Measurements from ENCODE around the gene SNU13. TPM values are rescaled to one million over a fixed set of nuclear protein-coding genes. Genes with fewer than 3 reads are reported as not detected.
"Not testable (repeated sequence)": the region's sequence is repeated elsewhere in the genome, so short reads cannot be mapped to it uniquely, and the experiment has no call there.

Gene SNU13
- total RNA-seq, 4 donors from 2014 or later, result 177 to 202 (median 185) TPM

DNA sequence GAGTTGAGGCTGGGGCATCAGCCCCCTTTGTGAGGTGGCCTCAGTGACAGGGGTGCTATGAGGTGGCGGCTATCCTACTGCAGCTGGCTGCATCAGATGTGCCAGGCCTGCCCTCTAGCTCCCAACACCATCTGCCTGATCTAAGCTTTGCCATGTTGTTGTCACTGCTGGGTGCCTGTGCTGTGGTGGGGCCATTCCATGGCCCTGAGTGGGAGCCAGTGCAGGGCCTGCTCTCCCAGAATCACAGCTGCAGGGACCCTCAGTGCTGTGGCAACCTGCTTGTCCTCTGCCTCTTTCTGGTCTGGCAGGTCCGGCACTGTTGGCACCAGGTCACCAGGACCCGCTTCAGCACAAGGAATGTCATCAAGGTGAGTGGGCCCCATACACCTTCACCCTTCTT, 1.8 kb upstream of the SNU13 start:
- intact Hi-C loops (cut with DNase I; ENCODE audit: low total_unique reads), result no loop called here
- DNase-seq, result no peak
- no peak for TF ChIP-seq POLR2A (IDR thresholded peaks at IDR 0.05)
- TF ChIP-seq, protein P1, sequence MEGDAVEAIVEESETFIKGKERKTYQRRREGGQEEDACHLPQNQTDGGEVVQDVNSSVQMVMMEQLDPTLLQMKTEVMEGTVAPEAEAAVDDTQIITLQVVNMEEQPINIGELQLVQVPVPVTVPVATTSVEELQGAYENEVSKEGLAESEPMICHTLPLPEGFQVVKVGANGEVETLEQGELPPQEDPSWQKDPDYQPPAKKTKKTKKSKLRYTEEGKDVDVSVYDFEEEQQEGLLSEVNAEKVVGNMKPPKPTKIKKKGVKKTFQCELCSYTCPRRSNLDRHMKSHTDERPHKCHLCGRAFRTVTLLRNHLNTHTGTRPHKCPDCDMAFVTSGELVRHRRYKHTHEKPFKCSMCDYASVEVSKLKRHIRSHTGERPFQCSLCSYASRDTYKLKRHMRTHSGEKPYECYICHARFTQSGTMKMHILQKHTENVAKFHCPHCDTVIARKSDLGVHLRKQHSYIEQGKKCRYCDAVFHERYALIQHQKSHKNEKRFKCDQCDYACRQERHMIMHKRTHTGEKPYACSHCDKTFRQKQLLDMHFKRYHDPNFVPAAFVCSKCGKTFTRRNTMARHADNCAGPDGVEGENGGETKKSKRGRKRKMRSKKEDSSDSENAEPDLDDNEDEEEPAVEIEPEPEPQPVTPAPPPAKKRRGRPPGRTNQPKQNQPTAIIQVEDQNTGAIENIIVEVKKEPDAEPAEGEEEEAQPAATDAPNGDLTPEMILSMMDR (IDR thresholded peaks at IDR 0.05 in 4 of 5, conservative IDR thresholded peaks at IDR 0.05 in 1 of 5), result no peak
- peaks cover 10 to 14% of the 10 kb centered on the region in 2 donors for H3K4me1 ChIP-seq
- H3K27ac ChIP-seq, result no peak overlapping the region
- no peaks in the 10 kb centered on the region for H3K9me3 ChIP-seq
- ATAC-seq, result no peak
- in situ Hi-C loops (cut with MboI; ENCODE audit: low sequenced_read_pairs in 4 of 4), result loop anchor here in 1 of 4 donors (10.0 kb wide), 1 partner anchor 254 kb away; the partner anchor contains the start of gene CENPM
- no peak overlapping the region for H3K4me3 ChIP-seq
- no peaks in the 10 kb centered on the region for H3K27me3 ChIP-seq
- peaks cover 0 to 9% of the 10 kb centered on the region in 2 donors for H3K36me3 ChIP-seq

DNA sequence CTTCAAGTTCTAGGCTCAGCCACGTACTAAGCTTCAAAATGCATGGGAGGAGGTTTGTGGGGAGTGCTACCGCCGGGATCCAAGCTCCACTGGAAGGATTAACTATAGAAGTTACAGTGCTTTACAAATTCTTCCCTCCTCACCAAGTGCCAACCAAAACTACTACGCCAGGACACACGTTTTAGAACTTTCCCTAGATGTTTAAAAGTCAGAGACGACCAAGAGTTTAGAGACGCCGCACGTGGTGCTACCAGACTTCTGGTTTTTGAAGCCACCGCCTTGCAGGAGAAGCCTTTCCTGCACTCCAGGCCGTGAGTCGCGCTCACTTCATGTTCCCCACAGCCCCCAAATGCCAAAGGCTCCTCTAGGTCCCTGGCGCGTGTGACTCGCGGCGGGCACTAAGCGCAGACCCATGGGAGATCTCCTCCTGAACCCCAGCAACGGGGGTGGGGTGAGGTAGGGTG, 734 bp downstream of the SNU13 start:
- intact Hi-C loops (cut with DNase I; ENCODE audit: low total_unique reads), result loop anchor here (1.0 to 5.0 kb wide), 3 partner anchors 22 to 393 kb away; partner anchors contain the start of gene SREBF2
- peak overlapping the region; percentile 74 to 93 (median 84) for H3K4me3 ChIP-seq
- H3K27ac ChIP-seq, result peak overlapping the region; percentile 92 to 97 (median 94)
- DNase-seq, result no peak
- no peak for TF ChIP-seq POLR2A (IDR thresholded peaks at IDR 0.05)
- TF ChIP-seq, protein P1 (IDR thresholded peaks at IDR 0.05 in 4 of 5, conservative IDR thresholded peaks at IDR 0.05 in 1 of 5), result no peak
- peak; percentile 19 to 43 for ATAC-seq
- no peaks in the 10 kb centered on the region for H3K36me3 ChIP-seq
- H3K4me1 ChIP-seq, result peaks cover 10 to 14% of the 10 kb centered on the region in 2 donors
- no peaks in the 10 kb centered on the region for H3K27me3 ChIP-seq
- in situ Hi-C loops (cut with MboI; ENCODE audit: low sequenced_read_pairs in 4 of 4), result no loop called here
- no peaks in the 10 kb centered on the region for H3K9me3 ChIP-seq

DNA sequence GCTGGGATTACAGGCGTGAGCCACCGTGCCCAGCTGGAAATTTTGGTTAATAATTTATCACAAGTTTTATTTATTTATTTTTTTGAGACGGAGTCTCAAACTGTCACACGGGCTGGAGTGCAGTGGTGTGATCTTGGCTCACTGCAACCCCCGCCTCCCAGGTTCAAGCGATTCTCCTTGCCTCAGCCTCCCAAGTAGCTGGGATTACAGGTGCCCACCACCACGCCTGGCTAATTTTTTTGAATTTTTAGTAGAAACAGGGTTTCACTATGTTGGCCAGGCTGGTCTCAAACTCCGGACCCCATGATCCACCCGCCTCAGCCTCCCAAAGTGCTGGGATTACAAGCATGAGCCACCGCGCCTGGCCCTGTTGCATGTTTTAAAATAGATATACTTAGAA, 1.8 kb downstream of the SNU13 start:
- H3K9me3 ChIP-seq; H3K27ac ChIP-seq; DNase-seq; H3K36me3 ChIP-seq; ATAC-seq; H3K27me3 ChIP-seq; in situ Hi-C loops (cut with MboI; ENCODE audit: low sequenced_read_pairs in 4 of 4): not testable (repeated sequence)
- Histone ChIP-seq H3K4me3 (peak overlapping the region in 2 of 4 donors; percentile 92 to 93), H3K4me1 (peaks cover 10 to 14% of the 10 kb centered on the region in 2 donors)
- intact Hi-C loops (cut with DNase I; ENCODE audit: low total_unique reads), result loop anchor here (5.0 kb wide), 1 partner anchor 145 kb away; the partner anchor contains the start of gene SREBF2

DNA sequence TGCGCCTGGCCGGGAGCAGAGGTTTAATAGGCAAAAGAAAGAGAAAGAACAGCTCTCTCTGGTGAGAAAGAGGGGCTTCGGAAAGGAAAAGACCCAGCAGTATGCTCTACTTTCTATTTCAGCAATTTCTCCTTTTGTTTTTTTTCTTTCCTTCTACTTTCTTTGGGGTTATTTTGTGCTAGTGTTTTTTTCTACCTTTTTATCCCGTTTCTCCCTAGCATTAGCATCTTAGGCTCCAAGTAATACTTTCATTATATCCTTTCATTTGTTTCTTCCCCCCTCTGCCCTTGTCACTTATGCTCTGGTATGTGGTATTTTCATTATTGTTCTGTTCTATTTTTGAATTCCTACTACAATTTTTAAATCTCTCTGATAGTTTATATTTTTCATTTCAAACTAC, 4.5 kb downstream of the SNU13 start:
- TF ChIP-seq POLR2A (IDR thresholded peaks at IDR 0.05), result no peak
- TF ChIP-seq, protein P1 (IDR thresholded peaks at IDR 0.05 in 4 of 5, conservative IDR thresholded peaks at IDR 0.05 in 1 of 5), result no peak
- intact Hi-C loops (cut with DNase I; ENCODE audit: low total_unique reads), result no loop called here
- Histone ChIP-seq H3K27me3 (no peaks in the 10 kb centered on the region), H3K9me3 (no peaks in the 10 kb centered on the region), H3K4me3 (no peak overlapping the region), H3K4me1 (peaks cover 15 to 16% of the 10 kb centered on the region in 2 donors), H3K27ac (no peak overlapping the region), H3K36me3 (peaks cover 0 to 13% of the 10 kb centered on the region in 2 donors)
- ATAC-seq (no peak), DNase-seq (no peak)
- in situ Hi-C loops (cut with MboI; ENCODE audit: low sequenced_read_pairs in 4 of 4), result no loop called here

DNA sequence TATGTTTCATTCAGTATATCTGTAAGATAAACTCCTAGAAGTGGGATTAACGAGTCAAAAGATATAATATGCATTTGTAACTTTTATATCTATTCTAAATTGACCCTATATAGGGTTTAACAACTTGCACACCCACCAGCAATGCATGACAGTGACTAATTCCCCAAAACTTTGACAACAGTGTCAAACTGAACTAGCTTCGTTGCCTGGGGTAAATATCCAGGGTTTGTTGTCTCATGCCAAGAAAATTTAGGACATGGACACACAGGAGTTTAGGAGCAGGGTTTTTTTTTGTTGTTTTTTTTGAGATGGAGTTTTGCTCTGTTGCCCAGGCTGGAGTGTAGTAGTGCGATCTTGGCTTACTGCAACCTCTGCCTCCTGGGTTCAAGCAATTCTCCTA, 5.1 kb downstream of the SNU13 start:
- Histone ChIP-seq H3K4me3 (no peak overlapping the region), H3K27me3 (no peaks in the 10 kb centered on the region), H3K36me3 (peaks cover 0 to 19% of the 10 kb centered on the region in 2 donors), H3K9me3 (no peaks in the 10 kb centered on the region), H3K27ac (no peak overlapping the region), H3K4me1 (peaks cover 15 to 16% of the 10 kb centered on the region in 2 donors)
- DNase-seq (no peak), ATAC-seq (no peak)
- TF ChIP-seq, protein P1 (IDR thresholded peaks at IDR 0.05 in 4 of 5, conservative IDR thresholded peaks at IDR 0.05 in 1 of 5), result no peak
- TF ChIP-seq POLR2A (IDR thresholded peaks at IDR 0.05), result no peak
- intact Hi-C loops (cut with DNase I; ENCODE audit: low total_unique reads), result no loop called here
- in situ Hi-C loops (cut with MboI; ENCODE audit: low sequenced_read_pairs in 4 of 4), result no loop called here

Measured in gastrocnemius medialis (tissue), 4 donors.